ENCODE results near the gene CDCA7.

The CDCA7 gene

GRCh38 chr2:173407176-173407575 lies 52.5 kb downstream of the CDCA7 start:
- no peaks in the 10 kb centered on the region for H3K79me2 ChIP-seq (ENCODE audit: insufficient read depth, low read length)
- TF ChIP-seq EZH2 (IDR thresholded peaks at IDR 0.05; ENCODE audit: borderline replicate concordance, low read length): no peak
- no peak for TF ChIP-seq CTCF (IDR thresholded peaks at IDR 0.05; ENCODE audit: low read length)
- no peaks in the 10 kb centered on the region for H3K36me3 ChIP-seq (ENCODE audit: insufficient read depth, low read length)
- no peak overlapping the region for H2AFZ ChIP-seq (ENCODE audit: low read length)
- H3K9me2 ChIP-seq (ENCODE audit: low read depth, low read length): no peaks in the 10 kb centered on the region
- H3K27me3 ChIP-seq (ENCODE audit: insufficient read depth, low read length): no peaks in the 10 kb centered on the region
- H3K9me3 ChIP-seq (ENCODE audit: low read length): no peaks in the 10 kb centered on the region
- no peak overlapping the region for H3K9ac ChIP-seq (ENCODE audit: low read length)
- H4K20me1 ChIP-seq (ENCODE audit: insufficient read depth, low read length): no peaks in the 10 kb centered on the region
- no peak overlapping the region for H3K4me2 ChIP-seq (ENCODE audit: low read length)
- no peaks in the 10 kb centered on the region for H3F3A ChIP-seq (ENCODE audit: insufficient read depth, low read length)
- H3K27ac ChIP-seq (ENCODE audit: low read depth, low read length, poor library complexity, severe bottlenecking): no peak overlapping the region
- H3K4me3 ChIP-seq (ENCODE audit: low read depth, low read length, poor library complexity, severe bottlenecking): no peak overlapping the region
- no peaks in the 10 kb centered on the region for H3K4me1 ChIP-seq (ENCODE audit: insufficient read depth, low read length, severe bottlenecking)

GRCh38 chr2:173407646-173408045 lies 53.0 kb downstream of the CDCA7 start:
- no peak for TF ChIP-seq EZH2 (IDR thresholded peaks at IDR 0.05; ENCODE audit: borderline replicate concordance, low read length)
- no peak for TF ChIP-seq CTCF (IDR thresholded peaks at IDR 0.05; ENCODE audit: low read length)
- Histone ChIP-seq H3K79me2 (ENCODE audit: insufficient read depth, low read length) (no peaks in the 10 kb centered on the region), H3K36me3 (ENCODE audit: insufficient read depth, low read length) (no peaks in the 10 kb centered on the region), H2AFZ (ENCODE audit: low read length) (no peak overlapping the region), H3K9me3 (ENCODE audit: low read length) (no peaks in the 10 kb centered on the region), H3K9me2 (ENCODE audit: low read depth, low read length) (no peaks in the 10 kb centered on the region), H3K4me2 (ENCODE audit: low read length) (no peak overlapping the region), H3F3A (ENCODE audit: insufficient read depth, low read length) (no peaks in the 10 kb centered on the region), H4K20me1 (ENCODE audit: insufficient read depth, low read length) (no peaks in the 10 kb centered on the region), H3K27me3 (ENCODE audit: insufficient read depth, low read length) (no peaks in the 10 kb centered on the region), H3K4me1 (ENCODE audit: insufficient read depth, low read length, severe bottlenecking) (no peaks in the 10 kb centered on the region), H3K9ac (ENCODE audit: low read length) (no peak overlapping the region), H3K4me3 (ENCODE audit: low read depth, low read length, poor library complexity, severe bottlenecking) (no peak overlapping the region), H3K27ac (ENCODE audit: low read depth, low read length, poor library complexity, severe bottlenecking) (no peak overlapping the region)

- H3K9me2 ChIP-seq (ENCODE audit: low read depth, low read length): no peaks in the 10 kb centered on the region
- H3K79me2 ChIP-seq (ENCODE audit: insufficient read depth, low read length): no peaks in the 10 kb centered on the region
- H3K36me3 ChIP-seq (ENCODE audit: insufficient read depth, low read length): no peaks in the 10 kb centered on the region
- H3K9me3 ChIP-seq (ENCODE audit: low read length): no peaks in the 10 kb centered on the region
- H3K4me2 ChIP-seq (ENCODE audit: low read length): no peak overlapping the region
- no peak for TF ChIP-seq CTCF (IDR thresholded peaks at IDR 0.05; ENCODE audit: low read length)
- no peak for TF ChIP-seq EZH2 (IDR thresholded peaks at IDR 0.05; ENCODE audit: borderline replicate concordance, low read length)
- H4K20me1 ChIP-seq (ENCODE audit: insufficient read depth, low read length): no peaks in the 10 kb centered on the region
- H3K9ac ChIP-seq (ENCODE audit: low read length): no peak overlapping the region
- no peaks in the 10 kb centered on the region for H3K27me3 ChIP-seq (ENCODE audit: insufficient read depth, low read length)
- no peak overlapping the region for H3K4me3 ChIP-seq (ENCODE audit: low read depth, low read length, poor library complexity, severe bottlenecking)
- no peak overlapping the region for H2AFZ ChIP-seq (ENCODE audit: low read length)
- no peaks in the 10 kb centered on the region for H3F3A ChIP-seq (ENCODE audit: insufficient read depth, low read length)
- H3K4me1 ChIP-seq (ENCODE audit: insufficient read depth, low read length, severe bottlenecking): no peaks in the 10 kb centered on the region
- H3K27ac ChIP-seq (ENCODE audit: low read depth, low read length, poor library complexity, severe bottlenecking): no peak overlapping the region
Measured at GRCh38 chr2:173410579-173410978, 55.9 kb downstream of the CDCA7 start.

All from OCI-LY1 (cell line).